GM06990 (cell line): ENCODE results near the gene MRPL20.

ENCODE experiments used
- DNase-seq: peaks from one replicate; pipeline ENCODE4 v3.0.0-alpha.2; 2011; ENCODE audit not compliant: insufficient read length; ENCODE audit errors: extremely low read depth
- H3K27me3 ChIP-seq: replicated peaks from 2 replicates; pipeline ENCODE4 v1.6.0; 2011; ENCODE audit warnings: low read length; ENCODE audit not compliant: control insufficient read depth, insufficient read depth
- H3K36me3 ChIP-seq: 2 replicates; pipeline ENCODE4 v1.5.1; 2011; ENCODE audit warnings: low read length; ENCODE audit not compliant: control insufficient read depth, insufficient read depth
- H3K4me3 ChIP-seq: replicated peaks from 2 replicates; pipeline ENCODE4 v1.5.1; 2011; ENCODE audit warnings: low read depth, mild to moderate bottlenecking, control low read depth, low read length
- TF ChIP-seq, protein P1 (sequence below): IDR thresholded peaks from 2 replicates; pipeline ENCODE4 v1.5.1; 2011; ENCODE audit warnings: low read length, control low read depth, mild to moderate bottlenecking, inconsistent platforms; ENCODE audit not compliant: insufficient read depth, poor library complexity, severe bottlenecking

The MRPL20 gene

DNA sequence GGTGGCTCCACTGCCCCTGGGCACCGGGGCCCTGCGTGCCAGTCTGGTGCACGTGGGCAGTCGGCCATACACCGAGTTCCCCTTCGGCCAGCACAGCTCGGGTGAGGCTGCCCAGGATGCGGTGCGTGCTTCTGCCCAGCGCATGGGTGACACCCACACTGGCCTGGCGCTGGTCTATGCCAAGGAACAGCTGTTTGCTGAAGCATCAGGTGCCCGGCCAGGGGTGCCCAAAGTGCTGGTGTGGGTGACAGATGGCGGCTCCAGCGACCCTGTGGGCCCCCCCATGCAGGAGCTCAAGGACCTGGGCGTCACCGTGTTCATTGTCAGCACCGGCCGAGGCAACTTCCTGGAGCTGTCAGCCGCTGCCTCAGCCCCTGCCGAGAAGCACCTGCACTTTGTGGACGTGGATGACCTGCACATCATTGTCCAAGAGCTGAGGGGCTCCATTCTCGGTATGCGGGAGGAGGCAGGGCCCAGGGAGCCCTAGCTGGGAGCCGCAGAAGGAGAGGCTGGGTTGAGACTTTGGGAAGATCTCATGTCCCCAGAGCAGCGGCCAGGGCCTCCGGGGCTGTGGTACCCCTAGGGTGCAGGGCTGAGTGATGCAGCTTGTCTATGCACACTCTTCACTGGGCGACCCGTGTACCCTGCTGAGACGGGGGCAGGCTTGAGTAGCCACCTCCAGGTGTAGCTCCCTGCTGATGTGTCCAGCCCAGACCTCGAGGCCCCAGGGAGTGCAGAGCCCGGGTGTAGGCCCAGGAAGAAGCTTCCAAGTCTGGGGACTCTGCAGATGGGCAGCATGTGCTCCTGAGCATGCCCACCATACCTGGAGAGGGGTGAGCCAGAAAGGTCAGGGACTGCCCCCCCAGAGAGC lies 30.2 kb upstream of the MRPL20 start:
- Histone ChIP-seq H3K27me3 (no peaks in the 10 kb centered on the region; the same call in 1 of the 2 replicates), H3K4me3 (no peak overlapping the region), H3K36me3 (no peaks in the 10 kb centered on the region)
- TF ChIP-seq, protein P1, sequence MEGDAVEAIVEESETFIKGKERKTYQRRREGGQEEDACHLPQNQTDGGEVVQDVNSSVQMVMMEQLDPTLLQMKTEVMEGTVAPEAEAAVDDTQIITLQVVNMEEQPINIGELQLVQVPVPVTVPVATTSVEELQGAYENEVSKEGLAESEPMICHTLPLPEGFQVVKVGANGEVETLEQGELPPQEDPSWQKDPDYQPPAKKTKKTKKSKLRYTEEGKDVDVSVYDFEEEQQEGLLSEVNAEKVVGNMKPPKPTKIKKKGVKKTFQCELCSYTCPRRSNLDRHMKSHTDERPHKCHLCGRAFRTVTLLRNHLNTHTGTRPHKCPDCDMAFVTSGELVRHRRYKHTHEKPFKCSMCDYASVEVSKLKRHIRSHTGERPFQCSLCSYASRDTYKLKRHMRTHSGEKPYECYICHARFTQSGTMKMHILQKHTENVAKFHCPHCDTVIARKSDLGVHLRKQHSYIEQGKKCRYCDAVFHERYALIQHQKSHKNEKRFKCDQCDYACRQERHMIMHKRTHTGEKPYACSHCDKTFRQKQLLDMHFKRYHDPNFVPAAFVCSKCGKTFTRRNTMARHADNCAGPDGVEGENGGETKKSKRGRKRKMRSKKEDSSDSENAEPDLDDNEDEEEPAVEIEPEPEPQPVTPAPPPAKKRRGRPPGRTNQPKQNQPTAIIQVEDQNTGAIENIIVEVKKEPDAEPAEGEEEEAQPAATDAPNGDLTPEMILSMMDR = no peak
- DNase-seq = no peak

DNA sequence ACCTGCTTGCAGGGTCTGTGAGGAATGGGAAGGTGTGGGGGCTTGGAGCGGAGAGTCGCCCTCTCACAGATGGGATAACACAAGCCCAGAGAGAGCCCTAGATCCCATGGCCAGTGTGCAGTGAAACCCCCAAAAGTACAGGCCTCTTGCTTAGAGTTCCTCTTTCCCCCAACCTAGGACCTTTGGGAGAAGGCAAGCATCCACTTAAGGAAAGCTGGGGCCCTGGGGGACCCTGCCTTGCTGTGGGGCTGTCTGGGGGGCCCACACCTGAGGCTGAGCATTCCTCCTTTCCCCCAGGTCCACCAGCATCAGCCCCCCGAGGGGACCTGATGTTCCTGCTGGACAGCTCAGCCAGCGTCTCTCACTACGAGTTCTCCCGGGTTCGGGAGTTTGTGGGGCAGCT lies 29.5 kb upstream of the MRPL20 start:
- H3K4me3 ChIP-seq = no peak overlapping the region
- H3K36me3 ChIP-seq = no peaks in the 10 kb centered on the region
- TF ChIP-seq, protein P1 = no peak
- H3K27me3 ChIP-seq = no peaks in the 10 kb centered on the region; the same call in 1 of the 2 replicates
- no peak for DNase-seq

DNA sequence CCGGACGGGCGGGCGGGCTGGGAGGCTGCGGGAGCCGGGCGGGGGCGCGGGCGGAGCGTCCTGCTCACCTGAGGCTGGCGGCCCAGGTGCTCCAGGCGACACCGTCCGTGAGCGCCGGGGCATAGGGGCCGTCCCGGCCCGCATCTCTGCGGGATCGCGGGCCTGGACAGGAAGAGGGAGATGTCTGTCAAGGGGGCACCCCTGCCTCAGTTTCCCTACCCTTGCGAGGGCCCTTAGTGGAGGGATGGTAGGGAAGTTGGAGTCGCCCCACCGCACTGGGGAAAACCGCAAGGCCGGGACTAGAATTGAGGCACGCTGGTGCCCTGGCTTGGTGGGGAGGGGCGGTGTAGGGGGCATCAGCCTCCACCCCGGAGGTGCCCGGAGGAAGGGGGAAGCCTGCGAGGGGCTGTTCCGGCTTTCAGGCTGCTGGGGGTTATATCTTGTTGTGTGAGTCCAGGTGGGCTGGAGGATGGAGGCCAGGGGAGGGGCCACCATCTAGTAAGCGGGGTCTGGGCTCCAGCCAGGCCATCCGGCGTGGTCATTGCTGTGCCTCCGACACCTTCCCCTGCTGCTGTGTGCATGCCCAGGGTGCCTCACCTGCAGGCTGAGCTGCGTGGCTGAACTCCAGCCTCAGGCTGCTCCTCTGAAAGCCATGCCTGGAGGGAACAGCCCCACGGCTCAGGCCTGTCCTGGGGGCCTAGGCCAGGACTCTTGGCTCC lies 29.0 kb upstream of the MRPL20 start:
- TF ChIP-seq, protein P1 = no peak
- Histone ChIP-seq H3K36me3 (no peaks in the 10 kb centered on the region), H3K4me3 (peak overlapping the region; percentile 52), H3K27me3 (no peaks in the 10 kb centered on the region; the same call in 1 of the 2 replicates)
- no peak for DNase-seq

DNA sequence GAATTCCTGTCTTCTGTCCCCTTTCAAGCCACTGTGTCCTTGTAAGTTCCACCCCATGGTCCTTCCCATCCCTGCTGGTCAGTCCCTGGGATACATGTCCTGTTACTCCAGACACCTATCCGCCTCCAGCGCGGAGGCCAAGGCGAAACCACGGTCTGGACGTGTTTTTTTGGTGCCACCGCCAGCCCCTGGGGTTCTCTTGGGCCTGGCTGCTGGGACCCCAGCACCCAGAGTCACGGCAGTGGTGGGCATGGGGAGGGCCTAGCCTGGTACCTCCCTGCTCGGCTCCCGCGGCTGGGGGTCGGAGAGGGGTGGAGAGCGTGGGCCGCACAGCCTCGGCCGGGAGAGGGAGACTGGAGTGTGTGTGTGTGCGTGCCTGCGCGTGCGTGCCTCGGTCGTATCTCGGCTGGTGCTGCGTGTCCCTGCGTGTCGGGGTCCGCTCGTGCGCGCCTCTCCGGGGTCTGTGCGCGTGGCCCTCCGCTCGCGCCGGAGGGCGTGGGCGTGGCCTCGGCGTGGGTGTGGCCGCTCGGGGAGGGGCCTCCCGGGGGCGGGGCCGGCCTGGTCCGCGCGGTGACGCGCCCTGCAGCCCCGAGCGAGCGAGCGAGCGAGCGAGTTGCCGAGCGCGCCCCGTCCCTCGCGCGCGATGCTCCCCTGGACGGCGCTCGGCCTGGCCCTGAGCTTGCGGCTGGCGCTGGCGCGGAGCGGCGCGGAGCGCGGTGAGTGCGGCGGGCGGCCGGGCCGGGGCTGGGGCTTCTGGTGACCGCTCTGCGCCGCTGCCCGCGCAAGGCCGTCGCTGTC lies 28.2 kb upstream of the MRPL20 start, which contains the start of gene VWA1:
TSS of gene VWA1 (plus strand) at position 585 of the 798 bp plus-strand sequence. CDS start at position 644, 59 bp downstream.
- DNase-seq = peak; percentile 62
- no peaks in the 10 kb centered on the region; the same call in 1 of the 2 replicates for H3K27me3 ChIP-seq
- TF ChIP-seq, protein P1 = no peak
- peak within 1 kb of the TSS; percentile 54 for H3K4me3 ChIP-seq
- no peaks in the 10 kb centered on the region for H3K36me3 ChIP-seq

DNA sequence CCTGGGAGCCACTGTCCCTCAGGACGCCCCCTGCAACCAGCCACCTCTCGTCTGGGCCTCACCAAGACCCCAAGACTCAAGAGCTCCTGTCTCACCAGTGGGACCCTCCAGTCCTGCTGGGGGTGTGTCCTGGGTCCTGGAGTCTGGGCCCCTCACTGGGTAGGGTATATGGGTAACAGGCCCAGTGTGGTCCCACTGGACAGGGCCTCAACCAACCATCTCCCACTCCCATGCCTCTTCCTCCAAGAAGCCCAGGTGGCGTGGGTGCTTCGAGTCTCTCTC lies 27.7 kb upstream of the MRPL20 start:
- TF ChIP-seq, protein P1 = no peak
- no peak for DNase-seq
- no peaks in the 10 kb centered on the region for H3K36me3 ChIP-seq
- H3K27me3 ChIP-seq = no peaks in the 10 kb centered on the region; the same call in 1 of the 2 replicates
- no peak overlapping the region for H3K4me3 ChIP-seq
